ENCODE measurements around the gene GLOD5.

GRCh38 chrX:48793935-48794334 is 32.4 kb downstream of the GLOD5 start:
- TF ChIP-seq CTCF (IDR thresholded peaks at IDR 0.05), result no peak
- TF ChIP-seq POLR2A (IDR thresholded peaks at IDR 0.05), result no peak
- TF ChIP-seq POLR2AphosphoS5 (IDR thresholded peaks at IDR 0.05), result no peak

Data from prostate gland (tissue), 2 donors.